Stomach (tissue), 4 donors: ENCODE results near the gene CHCHD4.

Source experiments
- EP300 ChIP-seq: sonication (generic); formaldehyde crosslinking; IDR thresholded peaks from one replicate; pipeline ENCODE4 v1.6.1; 2017; ENCODE audit warnings: antibody characterized with exemption
- POLR2AphosphoS5 ChIP-seq, 3 donors: sonication (generic); formaldehyde crosslinking; IDR thresholded peaks; one replicate each; pipeline ENCODE4 v1.6.1; 2016; ENCODE audit warnings: antibody characterized with exemption in 3 of 3
- TF ChIP-seq, protein P1 (sequence below), 7 experiments: fragments of 450-650 bp in 4 of 7; fragments of 200-600 bp in 3 of 7; sonication (generic) in 3 of 7; IDR thresholded peaks; one replicate each; pipeline ENCODE4 v1.5.1; 2016 to 2019; ENCODE audit warnings: antibody characterized with exemption in 7 of 7, control low read depth in 2 of 7, mild to moderate bottlenecking in 1 of 7

DNA sequence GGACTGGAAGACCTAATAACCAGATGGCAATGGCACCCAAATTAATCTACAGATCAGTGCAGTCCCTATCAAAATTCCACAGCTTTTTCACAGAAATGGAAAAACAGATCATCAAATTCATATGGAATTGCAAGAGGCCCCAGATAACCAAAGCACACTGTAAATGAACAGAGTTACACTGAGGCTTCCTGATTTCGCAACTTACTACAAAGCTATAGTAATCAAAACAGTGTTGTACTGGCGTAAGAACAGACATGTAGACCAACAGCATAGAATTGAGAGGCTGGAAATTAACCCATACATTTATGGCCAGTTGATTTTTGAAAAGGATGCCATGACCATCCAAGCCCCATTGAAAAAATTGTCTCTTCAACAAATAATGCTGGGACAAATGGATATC, 37.5 kb upstream of the CHCHD4 start:
- TF ChIP-seq, protein P1, sequence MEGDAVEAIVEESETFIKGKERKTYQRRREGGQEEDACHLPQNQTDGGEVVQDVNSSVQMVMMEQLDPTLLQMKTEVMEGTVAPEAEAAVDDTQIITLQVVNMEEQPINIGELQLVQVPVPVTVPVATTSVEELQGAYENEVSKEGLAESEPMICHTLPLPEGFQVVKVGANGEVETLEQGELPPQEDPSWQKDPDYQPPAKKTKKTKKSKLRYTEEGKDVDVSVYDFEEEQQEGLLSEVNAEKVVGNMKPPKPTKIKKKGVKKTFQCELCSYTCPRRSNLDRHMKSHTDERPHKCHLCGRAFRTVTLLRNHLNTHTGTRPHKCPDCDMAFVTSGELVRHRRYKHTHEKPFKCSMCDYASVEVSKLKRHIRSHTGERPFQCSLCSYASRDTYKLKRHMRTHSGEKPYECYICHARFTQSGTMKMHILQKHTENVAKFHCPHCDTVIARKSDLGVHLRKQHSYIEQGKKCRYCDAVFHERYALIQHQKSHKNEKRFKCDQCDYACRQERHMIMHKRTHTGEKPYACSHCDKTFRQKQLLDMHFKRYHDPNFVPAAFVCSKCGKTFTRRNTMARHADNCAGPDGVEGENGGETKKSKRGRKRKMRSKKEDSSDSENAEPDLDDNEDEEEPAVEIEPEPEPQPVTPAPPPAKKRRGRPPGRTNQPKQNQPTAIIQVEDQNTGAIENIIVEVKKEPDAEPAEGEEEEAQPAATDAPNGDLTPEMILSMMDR (IDR thresholded peaks at IDR 0.05), result no peak
- TF ChIP-seq POLR2AphosphoS5 (IDR thresholded peaks at IDR 0.05) (no peak), EP300 (no peak)
